GM19328 (cell line): ENCODE results near the gene COPA.
A peak's percentile ranks its signal among the peaks of the same experiment; 100 is the strongest.
"Not testable (repeated sequence)": the region's sequence is repeated elsewhere in the genome, so short reads cannot be mapped to it uniquely, and the experiment has no call there.

Source experiments
- ATAC-seq: cut with Tn5 transposase; IDR thresholded peaks from one replicate; pipeline ENCODE4 v1.9.1; 2021; ENCODE audit warnings: mild to moderate bottlenecking, moderate library complexity; ENCODE audit not compliant: unreplicated experiment

COPA gene

DNA sequence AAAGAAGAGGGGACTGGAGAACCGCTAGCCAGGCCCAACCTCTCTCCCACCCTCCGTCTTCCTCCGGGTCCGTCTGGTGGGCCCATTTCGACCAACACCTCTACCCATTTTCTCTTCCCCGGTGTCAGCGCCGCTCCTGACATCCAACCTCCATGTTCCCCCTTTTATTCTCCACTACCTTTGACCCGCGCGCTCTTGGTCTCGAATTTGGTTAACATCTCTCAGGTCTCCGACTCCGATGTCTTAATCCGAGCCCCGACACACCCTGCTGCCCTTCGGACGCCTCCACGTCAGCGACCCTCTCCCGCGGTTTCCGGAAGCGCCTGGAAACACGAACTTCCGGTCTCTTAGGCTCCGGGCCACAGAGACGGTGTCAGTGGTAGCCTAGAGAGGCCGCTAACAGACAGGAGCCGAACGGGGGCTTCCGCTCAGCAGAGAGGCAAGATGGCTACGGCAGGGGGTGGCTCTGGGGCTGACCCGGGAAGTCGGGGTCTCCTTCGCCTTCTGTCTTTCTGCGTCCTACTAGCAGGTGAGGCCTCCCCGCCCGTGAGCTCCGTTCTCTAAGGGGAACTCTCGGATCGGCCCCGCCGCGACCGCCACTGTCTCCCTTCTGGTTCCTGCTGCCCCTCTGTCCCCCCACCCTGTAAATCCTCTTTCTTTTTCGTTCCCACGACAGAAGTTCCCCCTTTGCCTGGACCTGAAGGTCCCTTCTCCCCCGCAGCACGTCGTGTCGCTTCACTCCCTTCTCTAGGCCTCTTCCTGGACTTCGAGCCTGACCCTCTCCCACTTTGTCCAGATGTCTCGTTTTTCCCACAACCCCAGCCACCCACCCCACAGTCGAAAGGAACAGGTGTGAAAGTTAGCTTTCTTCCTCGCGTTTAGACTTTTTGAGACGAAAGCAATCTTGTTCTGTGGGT, at the start of gene COPA, which contains the start of gene NCSTN:
TSS of gene COPA (minus strand) at position 298 of the 917 bp plus-strand sequence. CDS start at position 218, 80 bp downstream.
TSS of gene NCSTN (plus strand) at position 431 of the 917 bp plus-strand sequence. CDS start at position 445, 14 bp downstream.
- ATAC-seq = peak; percentile 91

DNA sequence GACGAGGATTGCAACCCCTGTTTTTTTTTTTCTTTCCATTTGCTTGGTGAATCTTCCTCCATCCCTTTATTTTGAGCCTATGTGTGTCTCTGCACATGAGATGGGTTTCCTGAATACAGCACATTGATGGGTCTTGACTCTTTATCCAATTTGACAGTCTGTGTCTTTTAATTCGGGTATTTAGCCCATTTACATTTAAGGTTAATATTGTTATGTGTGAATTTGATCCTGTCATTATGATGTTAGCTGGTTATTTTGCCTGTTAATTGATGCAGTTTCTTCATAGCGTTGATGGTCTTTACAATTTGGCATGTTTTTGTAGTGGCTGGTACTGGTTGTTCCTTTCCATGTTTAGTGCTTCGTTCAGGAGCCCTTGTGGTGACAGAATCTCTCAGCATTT, 45.4 kb upstream of the COPA start:
- not testable (repeated sequence) for ATAC-seq

DNA sequence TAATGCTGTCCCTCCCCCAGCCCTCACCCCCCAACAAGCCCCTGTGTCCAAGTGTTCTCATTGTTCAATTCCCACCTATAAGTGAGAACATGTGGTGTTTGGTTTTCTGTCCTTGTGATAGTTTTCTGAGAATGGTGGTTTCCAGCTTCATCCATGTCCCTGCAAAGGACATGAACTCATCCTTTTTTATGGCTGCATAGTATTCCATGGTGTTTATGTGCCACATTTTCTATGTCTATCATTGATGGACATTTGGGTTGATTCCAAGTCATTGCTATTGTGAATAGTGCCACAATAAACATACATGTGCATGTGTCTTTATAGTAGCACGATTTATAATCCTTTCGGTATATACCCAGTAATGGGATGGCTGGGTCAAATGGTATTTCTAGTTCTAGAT, 41.8 kb upstream of the COPA start:
- not testable (repeated sequence) for ATAC-seq

DNA sequence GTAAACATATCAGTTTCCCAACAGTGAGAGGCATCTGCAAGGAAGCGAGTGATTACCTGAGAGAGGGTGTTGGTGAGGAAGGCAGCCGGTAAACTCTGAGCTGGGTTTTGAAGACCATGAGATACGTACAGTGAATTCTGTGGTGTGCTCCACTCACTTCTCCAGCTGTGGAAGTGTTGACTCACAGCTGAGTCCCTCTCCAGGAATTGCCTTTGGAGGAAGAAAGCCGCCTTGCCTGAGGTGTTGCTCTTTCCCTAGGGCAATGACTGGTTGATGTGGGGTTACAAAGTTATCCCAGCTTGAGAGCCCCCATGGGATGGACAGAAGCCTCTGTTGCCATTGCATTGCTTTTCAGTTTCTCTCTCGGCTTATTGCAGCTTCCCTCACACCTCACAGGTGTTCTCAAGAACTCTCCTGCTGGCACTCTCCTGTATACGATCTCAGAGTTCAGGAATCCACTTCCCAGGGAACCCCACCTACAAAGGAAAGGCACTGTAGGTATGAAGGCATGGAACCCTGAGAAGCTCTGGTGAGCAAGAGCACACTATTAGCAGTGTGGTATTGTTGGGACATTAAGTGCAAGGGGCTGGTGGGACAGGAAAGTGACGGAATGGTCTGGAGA, 34.6 kb upstream of the COPA start:
- no peak for ATAC-seq

DNA sequence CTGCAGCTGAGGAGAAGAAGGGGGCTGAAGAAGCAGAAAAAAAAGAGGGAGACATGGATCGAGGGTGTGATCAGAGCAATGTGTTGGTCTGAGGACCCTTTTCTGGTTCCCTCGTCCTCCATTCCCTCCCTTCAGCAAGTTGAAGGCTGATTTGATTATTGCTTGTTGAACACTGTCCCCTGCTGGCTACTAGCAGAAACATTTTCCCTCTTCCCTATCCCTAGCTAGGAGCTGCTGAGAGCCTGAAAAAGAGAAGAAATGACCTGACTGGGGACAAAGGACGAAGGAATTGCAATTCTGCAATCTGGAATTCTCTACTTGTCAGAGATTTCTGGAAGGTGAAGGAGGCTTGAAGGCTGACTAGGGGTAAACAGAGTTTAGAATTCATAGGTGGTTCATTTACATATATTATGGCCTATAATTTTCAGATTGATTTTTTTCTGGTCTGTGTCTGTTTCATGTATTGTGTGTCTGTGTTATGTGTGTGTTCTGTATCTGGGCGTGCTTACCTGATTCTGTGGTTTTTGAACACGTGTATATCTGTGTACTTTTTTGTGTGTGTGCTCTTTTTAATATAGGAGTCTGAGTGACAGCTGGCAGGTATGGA, 33.6 kb upstream of the COPA start:
- ATAC-seq = no peak

DNA sequence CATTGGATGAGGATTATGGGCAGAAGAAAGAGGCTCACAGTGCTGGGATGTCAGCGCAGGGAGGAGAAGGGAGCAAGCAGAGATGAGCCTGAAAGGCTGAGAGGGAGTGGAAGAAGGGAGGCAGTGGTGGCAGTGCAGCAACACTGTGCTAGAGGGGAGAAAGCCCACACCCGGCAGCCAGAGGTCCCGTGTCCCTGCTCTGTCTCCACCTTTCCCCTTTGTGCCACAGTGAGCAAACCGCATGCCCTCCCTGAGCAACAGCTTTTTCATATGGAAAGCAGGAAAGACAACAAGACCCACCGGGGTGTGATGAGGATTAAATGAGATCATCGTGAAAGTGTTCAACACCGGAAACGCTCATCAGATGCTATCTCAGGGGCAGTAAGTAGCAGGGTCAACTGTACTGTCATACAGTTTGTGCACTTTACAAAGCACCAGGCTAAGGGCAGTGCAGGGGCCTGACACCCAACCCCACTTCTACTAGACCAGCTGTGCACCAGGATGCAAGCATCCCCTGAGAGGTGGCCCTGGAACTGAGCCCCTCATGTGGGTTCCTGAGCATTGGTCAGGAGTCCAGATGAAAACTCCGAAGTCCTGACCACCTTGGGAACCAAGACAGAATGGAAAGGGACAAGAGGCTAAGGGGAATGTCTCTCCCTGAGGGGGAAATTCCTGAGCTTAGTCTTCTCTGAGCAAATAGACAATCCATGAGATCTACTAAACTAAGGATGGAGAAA, 32.9 kb upstream of the COPA start:
- ATAC-seq = no peak

DNA sequence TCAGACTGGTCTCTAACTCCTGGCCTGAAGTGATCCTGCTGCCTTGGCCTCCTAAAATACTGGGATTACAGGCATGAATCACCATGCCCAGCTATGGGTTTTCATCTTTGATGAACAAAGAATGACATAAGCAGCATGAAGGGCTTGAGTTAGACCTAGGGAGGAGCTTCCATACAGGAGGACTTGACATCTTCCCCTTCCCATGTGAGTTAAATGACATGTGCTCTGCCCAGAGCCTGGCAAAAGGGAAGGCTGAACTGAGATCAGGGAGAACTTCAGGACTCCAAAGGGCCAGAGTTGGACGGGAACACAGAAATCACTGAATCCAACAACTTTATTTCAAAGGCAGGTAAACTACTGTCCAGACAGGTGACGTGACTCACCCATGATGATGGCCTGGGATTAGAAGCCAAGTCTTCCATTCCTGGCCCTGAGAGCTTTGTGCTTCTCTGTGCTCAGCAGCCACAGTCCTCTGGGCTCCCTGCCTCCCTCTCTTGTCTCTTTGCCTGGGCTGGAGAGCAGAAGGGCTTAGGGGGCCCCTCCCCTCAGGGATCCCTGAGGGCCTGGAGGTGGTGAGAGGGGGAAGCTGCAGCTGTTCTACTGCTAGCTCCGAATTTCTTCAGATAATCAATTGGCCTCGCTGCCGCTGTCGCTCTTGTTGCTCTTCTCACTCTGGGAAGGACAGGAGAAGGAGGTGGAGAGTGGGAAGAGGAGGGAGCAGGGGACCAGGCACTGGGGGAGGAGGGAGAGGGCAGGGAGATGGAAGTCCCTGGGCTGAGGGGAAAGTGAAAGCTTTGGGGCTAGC, 31.5 kb upstream of the COPA start:
- no peak for ATAC-seq

DNA sequence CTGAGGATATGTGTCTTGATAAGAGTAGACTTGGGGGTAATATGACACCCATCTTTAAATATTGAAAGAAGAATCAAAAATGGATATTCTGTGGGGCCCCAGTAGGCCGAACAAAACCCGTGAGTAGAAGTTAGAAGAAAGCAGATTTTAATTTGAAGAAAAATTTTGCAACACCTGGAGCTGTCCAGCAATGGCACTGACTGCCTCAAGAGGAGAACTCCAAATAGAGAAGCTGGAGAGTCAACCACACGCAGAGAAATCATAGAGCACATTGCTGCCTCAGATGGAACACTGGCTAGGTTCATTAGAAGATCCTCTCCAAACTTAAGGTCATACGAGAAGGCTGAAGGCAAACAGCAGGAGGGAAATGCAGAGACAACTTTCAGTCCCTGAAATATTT, 30.6 kb upstream of the COPA start:
- ATAC-seq = no peak

DNA sequence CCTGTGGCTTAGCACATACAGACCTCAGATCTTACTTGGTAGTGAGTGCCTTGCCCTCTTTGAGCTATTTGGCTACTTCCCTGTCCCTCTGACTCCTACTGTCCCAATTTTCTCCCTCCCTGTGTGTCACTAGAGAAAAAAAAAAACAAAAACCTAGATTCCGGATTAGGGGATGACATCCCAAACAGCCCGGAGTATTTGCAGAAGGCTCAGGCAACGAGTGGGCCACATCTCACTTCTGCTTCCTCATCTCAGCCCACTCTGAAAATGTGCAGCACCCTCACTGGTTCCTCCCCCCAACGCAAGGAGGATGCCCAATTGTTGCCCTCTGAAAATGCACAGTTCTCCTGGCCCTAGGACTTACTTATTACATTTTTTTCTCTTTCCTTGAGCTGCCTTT, 28.7 kb upstream of the COPA start:
- ATAC-seq = no peak

DNA sequence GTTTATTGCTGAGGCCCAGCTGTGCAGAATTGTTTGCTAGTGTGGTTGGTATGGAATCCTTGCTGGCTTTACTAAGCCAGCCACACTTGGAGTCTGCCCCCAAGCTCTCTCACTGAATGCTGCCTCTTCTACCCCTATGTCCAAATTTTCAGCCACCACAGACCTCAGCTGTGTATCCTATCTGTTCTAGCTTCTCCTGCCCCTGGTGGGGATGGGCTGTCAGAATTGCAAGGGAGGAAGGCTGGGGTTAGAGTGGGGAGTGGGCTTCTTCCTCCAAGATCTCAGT, 28.2 kb upstream of the COPA start:
- ATAC-seq = no peak

DNA sequence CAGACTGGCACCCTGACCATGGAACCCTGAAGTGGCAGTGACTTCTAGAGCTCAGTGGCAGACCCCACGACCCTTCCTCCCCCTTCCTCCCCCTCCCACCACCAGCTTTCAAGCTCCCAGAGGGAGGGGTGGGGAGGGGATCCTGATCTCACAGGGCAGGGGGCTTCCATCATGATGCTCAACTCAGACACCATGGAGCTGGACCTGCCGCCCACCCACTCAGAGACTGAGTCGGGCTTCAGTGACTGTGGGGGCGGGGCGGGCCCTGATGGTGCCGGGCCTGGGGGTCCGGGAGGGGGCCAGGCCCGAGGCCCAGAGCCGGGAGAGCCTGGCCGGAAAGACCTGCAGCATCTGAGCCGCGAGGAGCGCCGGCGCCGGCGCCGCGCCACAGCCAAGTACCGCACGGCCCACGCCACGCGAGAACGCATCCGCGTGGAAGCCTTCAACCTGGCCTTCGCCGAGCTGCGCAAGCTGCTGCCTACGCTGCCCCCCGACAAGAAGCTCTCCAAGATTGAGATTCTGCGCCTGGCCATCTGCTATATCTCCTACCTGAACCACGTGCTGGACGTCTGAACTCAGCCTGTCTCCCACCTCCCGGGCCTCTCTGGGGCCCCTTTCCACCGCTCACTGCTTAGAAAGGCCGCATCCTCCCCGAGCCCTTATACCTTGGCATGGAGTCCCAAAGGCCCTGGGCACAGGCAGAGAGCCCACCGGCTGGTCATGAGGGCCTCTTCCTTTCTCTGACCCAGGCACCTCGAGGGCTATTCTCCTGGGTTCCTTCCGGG, 27.7 kb upstream of the COPA start:
- ATAC-seq = no peak

DNA sequence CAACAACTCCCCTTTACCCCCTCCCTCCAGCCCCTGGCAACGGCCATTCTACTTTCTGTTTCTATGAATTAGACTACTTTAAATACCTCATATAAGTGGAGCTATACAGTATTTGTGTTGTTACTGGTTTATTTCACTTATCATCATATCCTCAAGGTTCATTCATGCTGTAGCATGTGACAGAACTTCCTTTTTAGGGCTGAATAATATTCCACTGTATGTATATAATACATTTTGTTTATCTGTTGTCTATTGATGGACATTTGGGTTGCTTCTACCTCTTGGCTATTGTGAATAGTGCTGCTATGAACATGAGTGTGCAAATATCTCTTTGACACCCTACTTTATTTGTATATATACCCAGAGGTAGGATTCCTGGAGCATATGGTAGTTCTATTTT, 26.0 kb upstream of the COPA start:
- ATAC-seq = no peak

DNA sequence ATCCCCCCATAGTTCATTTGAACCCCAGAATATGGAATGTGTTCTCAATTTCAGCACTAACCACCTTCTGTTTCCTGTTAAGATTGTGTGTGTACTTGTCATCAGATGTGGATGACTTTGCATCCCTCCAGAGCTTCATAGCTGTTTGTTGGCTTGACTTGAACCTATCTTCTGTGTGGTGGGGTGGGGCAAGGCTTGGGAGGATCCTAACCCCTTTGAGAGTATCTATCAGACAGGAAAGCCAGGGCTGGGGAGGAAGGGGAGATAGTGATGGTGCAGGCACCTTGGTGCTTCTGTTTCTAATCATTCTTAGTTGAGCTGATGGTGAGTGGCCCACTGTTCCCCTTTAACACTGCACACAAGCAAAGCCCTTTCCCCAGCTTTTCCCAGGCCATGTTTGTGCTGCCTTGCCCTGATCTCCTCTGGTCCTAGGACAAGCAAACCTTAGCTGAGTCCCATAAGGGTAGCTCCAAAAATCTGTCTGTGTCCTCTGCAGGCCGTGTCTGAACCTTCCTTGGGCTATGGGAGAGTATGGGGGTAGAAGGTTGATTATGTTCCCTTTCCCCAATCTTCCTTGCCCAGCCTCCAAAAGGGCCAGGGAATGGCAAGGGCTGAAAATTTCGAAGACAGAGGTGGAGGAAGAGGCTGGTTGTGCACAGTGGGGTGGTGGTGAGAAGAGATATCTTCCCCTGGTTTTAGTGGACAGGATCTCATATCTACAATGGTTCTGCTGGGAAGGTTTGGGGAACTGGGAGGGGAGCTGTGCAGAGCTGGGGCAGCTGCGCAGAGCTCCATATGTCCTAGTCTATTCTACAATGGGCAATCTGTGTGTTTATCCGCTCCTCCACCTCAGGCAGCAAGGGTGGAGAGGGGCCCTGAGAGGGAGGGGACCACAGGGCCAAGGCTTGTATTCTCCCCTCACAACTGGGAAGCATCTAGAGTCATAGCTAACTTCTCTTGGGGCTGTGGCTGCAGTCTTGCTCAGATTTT, 25.2 kb upstream of the COPA start:
- no peak for ATAC-seq

DNA sequence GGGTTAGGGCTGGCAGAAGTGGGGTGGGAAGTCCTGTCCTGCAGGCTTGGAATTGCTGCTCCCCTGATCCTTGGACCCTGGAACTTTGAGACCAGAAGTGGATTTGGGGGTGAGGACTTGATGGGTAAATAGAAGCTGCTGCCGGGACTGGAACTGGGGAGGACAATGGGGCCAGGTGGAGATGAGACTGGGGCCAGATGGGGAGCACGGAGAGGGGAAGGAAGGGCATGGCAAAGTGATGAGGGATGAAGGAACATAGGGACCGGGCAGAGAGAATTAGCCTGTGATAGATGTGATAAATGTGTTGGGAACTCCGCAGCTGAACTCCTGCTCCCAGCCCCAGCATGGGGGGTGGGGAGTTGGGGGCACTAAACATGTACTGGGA, 24.5 kb upstream of the COPA start:
- ATAC-seq = no peak

DNA sequence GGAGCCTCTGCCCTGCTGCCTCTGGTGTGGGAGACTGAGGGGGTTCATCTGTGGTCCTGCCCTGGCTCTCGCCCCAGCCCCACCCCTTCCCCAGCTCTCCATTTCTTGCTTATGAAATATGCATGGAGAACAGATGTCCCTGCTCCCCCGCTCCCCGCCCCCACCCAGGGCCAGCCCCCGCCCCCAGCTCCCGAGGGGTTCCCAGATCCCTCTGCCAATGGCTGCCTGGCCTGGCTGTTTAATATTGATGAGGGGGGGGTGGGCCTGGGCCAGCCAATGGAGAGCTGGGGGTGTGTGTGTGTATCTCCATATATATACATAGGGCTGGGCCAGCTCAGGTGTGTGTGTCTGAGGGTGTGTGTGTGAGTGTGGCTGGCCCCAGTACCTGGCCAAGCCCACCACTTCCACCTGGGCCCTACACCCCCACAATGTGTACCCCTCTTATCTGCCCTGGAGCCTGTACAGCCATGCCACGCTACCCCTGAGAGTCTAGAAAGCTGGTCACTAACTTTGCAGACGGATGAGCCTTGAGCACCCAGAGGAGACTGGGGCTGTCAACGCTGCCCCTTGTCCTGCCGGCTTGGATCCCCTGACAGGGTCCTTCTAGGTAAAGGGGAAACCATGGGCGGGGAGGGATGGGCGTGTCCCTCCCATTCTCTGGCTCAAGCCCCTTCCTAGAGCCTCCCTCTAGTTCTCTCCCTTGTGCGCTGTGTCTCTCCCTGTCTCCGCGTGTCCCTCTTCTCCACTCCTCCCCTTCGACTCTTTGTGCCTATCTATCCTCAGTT, 23.9 kb upstream of the COPA start, which contains the start of gene NHLH1:
TSS of gene NHLH1 (plus strand) at position 341 of the 785 bp plus-strand sequence. CDS start 3,661 bp downstream, outside the sequence.
- ATAC-seq = no peak

DNA sequence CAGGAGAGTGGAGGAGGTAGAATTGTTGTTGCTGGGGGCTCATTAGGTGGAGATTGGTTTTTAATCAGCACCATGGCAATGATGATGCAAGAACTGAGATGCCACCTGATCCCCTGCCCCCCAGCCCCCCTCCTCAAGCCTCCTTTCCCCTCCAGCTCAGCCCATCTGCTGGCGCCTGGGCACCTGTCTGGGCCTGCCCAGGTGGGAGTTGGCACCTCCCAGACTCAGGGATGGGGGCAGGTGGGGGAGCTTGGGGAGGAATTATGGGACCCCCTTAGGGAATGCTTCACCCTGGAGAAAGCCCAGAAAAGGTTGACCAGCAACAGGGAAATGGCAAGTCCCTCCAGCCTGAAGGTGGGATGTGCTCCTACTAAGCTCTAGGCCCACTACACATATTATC, 22.3 kb upstream of the COPA start:
- ATAC-seq = no peak

DNA sequence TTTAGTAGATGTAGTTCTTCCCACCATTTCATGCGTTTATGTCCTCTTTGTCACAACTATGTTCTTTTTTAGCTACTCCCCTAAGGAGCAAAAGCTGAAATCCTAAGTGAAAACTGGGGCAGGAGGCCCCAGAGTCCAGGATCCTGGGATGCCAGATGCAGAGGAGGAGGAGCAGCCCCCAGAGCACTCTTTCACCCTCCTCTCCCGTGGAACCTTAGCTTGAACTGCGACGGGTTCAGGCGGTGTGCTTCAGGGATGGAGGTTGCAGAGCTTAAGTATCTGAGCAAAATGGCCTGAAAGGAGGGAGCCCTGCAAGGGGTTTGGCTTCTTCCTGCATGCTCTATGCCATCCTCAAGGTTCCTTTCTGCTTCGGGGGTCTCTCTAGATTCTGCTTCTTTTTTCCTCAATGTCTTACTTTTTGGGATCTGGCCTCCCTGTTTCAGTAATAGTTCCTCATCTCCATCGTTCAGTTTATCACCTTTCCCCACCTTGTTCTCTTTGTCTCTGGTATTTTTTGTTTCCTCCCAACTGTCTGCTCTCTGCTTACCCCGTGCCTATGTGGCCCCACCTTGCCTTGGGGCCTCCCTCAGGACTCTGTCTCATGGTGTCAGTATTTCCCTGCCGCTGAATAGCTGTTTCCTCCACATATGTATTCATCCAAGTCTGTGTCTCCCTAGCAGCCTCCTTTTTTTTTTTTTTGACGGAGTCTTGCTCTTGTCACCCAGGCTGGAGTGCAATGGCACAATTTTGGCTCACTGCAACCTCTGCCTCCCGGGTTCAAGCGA, 21.1 kb upstream of the COPA start:
- no peak for ATAC-seq
